GM23338 (cell line): ENCODE data around the gene RPS14. TPM values are rescaled to one million over a fixed set of nuclear protein-coding genes. Genes with fewer than 3 reads are reported as not detected.

Source experiments
- ATAC-seq: fragments of 200-7000 bp; cut with Tn5 transposase; 3 replicates; pipeline ENCODE4 v1.9.1; 2020
- DNase-seq: peaks from one replicate; pipeline ENCODE4 v3.0.0-alpha.2; 2015; ENCODE audit warnings: low spot score
- H2AFZ ChIP-seq: fragments of 200-600 bp; sonication (generic); 2 replicates; pipeline ENCODE4 v1.8.0; 2016; ENCODE audit warnings: antibody characterized with exemption, mild to moderate bottlenecking, moderate library complexity
- H3F3A ChIP-seq: fragments of 200-600 bp; sonication (generic); replicated peaks from 2 replicates; pipeline ENCODE4 v1.8.0; 2017; ENCODE audit warnings: antibody characterized with exemption, mixed run types, low read depth
- H3K27ac ChIP-seq: fragments of 200-600 bp; sonication (generic); 2 replicates; pipeline ENCODE4 v1.6.1; 2016; ENCODE audit warnings: low read depth
- H3K27me3 ChIP-seq: fragments of 200-600 bp; sonication (generic); 2 replicates; pipeline ENCODE4 v1.8.0; 2016; ENCODE audit warnings: mild to moderate bottlenecking, mixed run types, moderate library complexity; ENCODE audit not compliant: insufficient read depth
- H3K36me3 ChIP-seq: fragments of 200-600 bp; sonication (generic); 2 replicates; pipeline ENCODE4 v1.8.0; 2016; ENCODE audit warnings: mild to moderate bottlenecking; ENCODE audit not compliant: insufficient read depth
- H3K4me1 ChIP-seq: fragments of 200-600 bp; sonication (generic); 2 replicates; pipeline ENCODE4 v1.8.0; 2016; ENCODE audit warnings: mild to moderate bottlenecking, moderate library complexity; ENCODE audit not compliant: insufficient read depth
- H3K4me2 ChIP-seq: fragments of 200-600 bp; sonication (generic); 2 replicates; pipeline ENCODE4 v1.7.1; 2017; ENCODE audit warnings: mixed run types
- H3K4me3 ChIP-seq: fragments of 200-600 bp; sonication (generic); 2 replicates; pipeline ENCODE4 v1.6.1; 2016; ENCODE audit warnings: mixed run types
- H3K79me2 ChIP-seq: fragments of 200-600 bp; sonication (generic); replicated peaks from 2 replicates; pipeline ENCODE4 v1.8.0; 2017; ENCODE audit warnings: mild to moderate bottlenecking; ENCODE audit not compliant: insufficient read depth
- H3K9me2 ChIP-seq: fragments of 200-600 bp; sonication (generic); 2 replicates; pipeline ENCODE4 v1.8.0; 2017; ENCODE audit not compliant: insufficient read depth
- H4K20me1 ChIP-seq: fragments of 200-600 bp; sonication (generic); replicated peaks from 2 replicates; pipeline ENCODE4 v1.8.0; 2017; ENCODE audit warnings: mild to moderate bottlenecking; ENCODE audit not compliant: insufficient read depth
- H3K27ac Mint-ChIP-seq: 2 replicates; pipeline ENCODE4 v1.8.0; 2020; ENCODE audit warnings: inconsistent platforms, mild to moderate bottlenecking, moderate library complexity, mixed read lengths
- H3K27me3 Mint-ChIP-seq: 3 replicates; pipeline ENCODE4 v1.8.0; 2022; ENCODE audit warnings: low read depth, mild to moderate bottlenecking, moderate library complexity, mixed read lengths, inconsistent platforms; ENCODE audit not compliant: insufficient read depth, poor library complexity
- H3K36me3 Mint-ChIP-seq: 3 replicates; pipeline ENCODE4 v1.8.0; 2021; ENCODE audit warnings: low read depth, mild to moderate bottlenecking, inconsistent platforms, moderate library complexity, mixed read lengths
- H3K4me1 Mint-ChIP-seq: 3 replicates; pipeline ENCODE4 v1.8.0; 2020; ENCODE audit warnings: mild to moderate bottlenecking, inconsistent platforms, mixed read lengths
- H3K4me3 Mint-ChIP-seq: 3 replicates; pipeline ENCODE4 v1.8.0; 2021; ENCODE audit warnings: moderate library complexity, mild to moderate bottlenecking, inconsistent platforms, mixed read lengths
- H3K9me3 Mint-ChIP-seq: 3 replicates; pipeline ENCODE4 v1.8.0; 2020; ENCODE audit warnings: moderate library complexity, mild to moderate bottlenecking, inconsistent platforms, mixed read lengths
- CREB1 ChIP-seq: fragments of 250-450 bp; sonication (Bioruptor Pico); IDR thresholded peaks from 2 replicates; pipeline ENCODE4 v1.5.0; 2020; ENCODE audit warnings: low read depth, mild to moderate bottlenecking, moderate library complexity
- CTCF ChIP-seq, 2 experiments: fragments of 200-600 bp in 1 of 2; sonication (generic) in 1 of 2; conservative IDR thresholded peaks; 2 replicates each; pipeline versions ENCODE4 v1.5.1 to v1.6.1; 2016 to 2017; ENCODE audit warnings: antibody characterized with exemption in 2 of 2, low read depth in 2 of 2, mild to moderate bottlenecking in 2 of 2, moderate library complexity in 1 of 2
- ETS1 ChIP-seq: IDR thresholded peaks from 2 replicates; pipeline ENCODE4 v1.6.1; 2016; ENCODE audit warnings: antibody characterized with exemption
- NANOG ChIP-seq: IDR thresholded peaks from 2 replicates; pipeline ENCODE4 v1.6.1; 2016; ENCODE audit warnings: antibody characterized with exemption, borderline replicate concordance
- STAT1 ChIP-seq: IDR thresholded peaks from one replicate; pipeline ENCODE4 v1.6.1; 2016; ENCODE audit warnings: antibody characterized with exemption; ENCODE audit not compliant: unreplicated experiment
- ZNF462 ChIP-seq: fragments of 250-450 bp; sonication (Bioruptor Pico); IDR thresholded peaks from 2 replicates; pipeline ENCODE4 v1.5.0; 2020; ENCODE audit warnings: mild to moderate bottlenecking, moderate library complexity
- polyA plus RNA-seq: library from polyadenylated mRNA; unstranded; fragments of >200 nt; fragmentation: Nextera tagmentation; extraction: Ambion mirVana; gene quantifications from 2 replicates; pipeline ENCODE4 v1.2.1, GENCODE V29; 2016
- total RNA-seq: library from RNA; depleted of rRNA; stranded (reverse); fragments of >200 nt; shearing (Covaris generic); gene quantifications from 2 replicates; pipeline ENCODE4 v1.2.3, GENCODE V29; 2014

Gene RPS14
- total and polyA plus RNA-seq, 2 experiments from 2014 or later = 1,443 to 2,790 TPM

- no peaks in the 10 kb centered on the region; the same call in 2 of the 3 replicates for H3K9me3 Mint-ChIP-seq
- ATAC-seq (peak; percentile 68), DNase-seq (peak; percentile 60)
- Histone ChIP-seq H3K27me3 (no peaks in the 10 kb centered on the region), H3K4me2 (no peak overlapping the region), H3K27ac (peak overlapping the region; percentile 96), H2AFZ (no peak overlapping the region), H3K9me2 (no peaks in the 10 kb centered on the region), H4K20me1 (peaks cover 36% of the 10 kb centered on the region), H3K79me2 (peaks cover 12% of the 10 kb centered on the region), H3K4me3 (no peak overlapping the region), H3K4me1 (peaks cover 9% of the 10 kb centered on the region), H3F3A (peaks cover 55% of the 10 kb centered on the region), H3K36me3 (peaks cover 35% of the 10 kb centered on the region)
- no peak overlapping the region; the same call in 2 of the 3 replicates for H3K4me3 Mint-ChIP-seq
- peaks cover 39% of the 10 kb centered on the region for H3K4me1 Mint-ChIP-seq
- H3K36me3 Mint-ChIP-seq = peaks cover 41% of the 10 kb centered on the region
- peak overlapping the region; percentile 84 for H3K27ac Mint-ChIP-seq
- H3K27me3 Mint-ChIP-seq = peaks cover 33% of the 10 kb centered on the region
- TF ChIP-seq STAT1 (no peak), NANOG (no peak), CREB1 (CRISPR knock-in tag) (no peak), ETS1 (no peak), ZNF462 (no peak), CTCF (conservative IDR thresholded peaks at IDR 0.05; ENCODE audit: low read depth in 2 of 2) (no peak)
Observed at GRCh38 chr5:150441813-150442698, 7.5 kb downstream of the RPS14 start.
